Gastroesophageal sphincter (tissue), 4 donors: Measurements from ENCODE around the gene MIPEP. TPM values are rescaled to one million over a fixed set of nuclear protein-coding genes. Genes with fewer than 3 reads are reported as not detected.

Source experiments
- ATAC-seq: fragments of 150-250 bp; one replicate; pipeline ENCODE4 v1.9.1; 2016; ENCODE audit warnings: mild to moderate bottlenecking, moderate library complexity
- H3K27ac ChIP-seq, 4 donors: fragments of 200-600 bp; sonication (generic) in 3 of 4; 1 replicate in 3 of 4; 2 replicates in 1 of 4; pipeline ENCODE4 v1.5.1; 2016 to 2019
- H3K27me3 ChIP-seq: fragments of 200-600 bp; sonication (generic); one replicate; pipeline ENCODE4 v1.5.1; 2019
- H3K36me3 ChIP-seq, 2 donors: fragments of 200-600 bp; sonication (generic); one replicate each; pipeline ENCODE4 v1.5.1; 2019; ENCODE audit warnings: control low read depth in 1 of 2
- H3K4me1 ChIP-seq, 3 donors: fragments of 200-600 bp; sonication (generic); 1 replicate in 2 of 3; 2 replicates in 1 of 3; pipeline ENCODE4 v1.5.1; 2016 to 2019; ENCODE audit warnings: control low read depth in 2 of 3
- H3K4me3 ChIP-seq, 2 donors: fragments of 200-600 bp; sonication (generic); one replicate each; pipeline ENCODE4 v1.5.1; 2019; ENCODE audit warnings: mild to moderate bottlenecking in 1 of 2, moderate library complexity in 1 of 2
- H3K9me3 ChIP-seq, 3 donors: fragments of 200-600 bp; sonication (generic); one replicate each; pipeline ENCODE4 v1.5.1; 2017 to 2019; ENCODE audit warnings: control low read depth in 2 of 3
- EP300 ChIP-seq: sonication (generic); formaldehyde crosslinking; IDR thresholded peaks from one replicate; pipeline ENCODE4 v1.6.1; 2017; ENCODE audit warnings: antibody characterized with exemption, mild to moderate bottlenecking
- POLR2A ChIP-seq, 2 donors: fragments of 450-650 bp; IDR thresholded peaks; one replicate each; pipeline ENCODE4 v1.6.1; 2017; ENCODE audit warnings: antibody characterized with exemption in 2 of 2, mild to moderate bottlenecking in 2 of 2, moderate library complexity in 1 of 2
- POLR2AphosphoS5 ChIP-seq: sonication (generic); formaldehyde crosslinking; IDR thresholded peaks from one replicate; pipeline ENCODE4 v1.6.1; 2017; ENCODE audit warnings: antibody characterized with exemption
- WGBS, 2 donors: methylation state at CpG; one replicate each; pipeline ENCODE4 v1.1.5; 2018; ENCODE audit warnings: low coverage in 1 of 2; 5-methylcytosine and 5-hydroxymethylcytosine counted together
- total RNA-seq, 4 donors: library from RNA; depleted of rRNA; stranded (reverse); fragments of >200 nt; gene quantifications; one replicate each; pipeline ENCODE4 v1.1.0, GENCODE V29; 2016
- TF ChIP-seq, protein P1 (sequence below), 4 experiments: fragments of 200-600 bp in 2 of 4; fragments of 450-650 bp in 2 of 4; sonication (generic) in 1 of 4; IDR thresholded peaks; one replicate each; pipeline ENCODE4 v1.5.1; 2017 to 2019; ENCODE audit warnings: antibody characterized with exemption in 4 of 4, mild to moderate bottlenecking in 2 of 4, moderate library complexity in 2 of 4

The MIPEP gene
- total RNA-seq, 4 donors from 2014 or later: 12.4 to 27.4 (median 20.3) TPM

DNA sequence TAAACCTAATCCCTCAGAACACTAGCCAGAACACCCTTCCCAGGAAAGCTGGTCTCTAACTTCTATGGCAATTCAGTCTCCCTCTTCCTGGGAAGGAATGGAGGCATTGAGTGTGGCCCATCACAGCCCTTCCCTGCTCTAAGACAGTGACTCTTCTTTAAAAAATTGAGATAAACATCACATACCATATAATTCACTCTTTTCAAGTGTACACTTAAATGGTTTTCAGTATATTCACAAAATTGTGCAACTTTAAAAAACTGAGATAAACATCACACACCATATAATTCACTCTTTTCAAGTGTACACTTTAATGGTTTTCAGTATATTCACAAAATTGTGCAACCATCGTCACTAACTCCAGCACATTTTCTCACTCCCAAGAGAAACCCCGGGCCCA is 116.5 kb downstream of the MIPEP start:
- H3K9me3 ChIP-seq: no peaks in the 10 kb centered on the region
- H3K27ac ChIP-seq: no peak overlapping the region
- H3K4me1 ChIP-seq: peaks cover 0 to 10% (median 0%) of the 10 kb centered on the region in 3 donors
- no peak overlapping the region for H3K4me3 ChIP-seq
- WGBS, 2 donors: 43 to 50% methylated on average over 2 of the region's 2 CpGs
- no peaks in the 10 kb centered on the region for H3K36me3 ChIP-seq
- H3K27me3 ChIP-seq: no peaks in the 10 kb centered on the region
- no peak for ATAC-seq
- TF ChIP-seq POLR2AphosphoS5 (no peak), POLR2A (IDR thresholded peaks at IDR 0.05) (no peak)

DNA sequence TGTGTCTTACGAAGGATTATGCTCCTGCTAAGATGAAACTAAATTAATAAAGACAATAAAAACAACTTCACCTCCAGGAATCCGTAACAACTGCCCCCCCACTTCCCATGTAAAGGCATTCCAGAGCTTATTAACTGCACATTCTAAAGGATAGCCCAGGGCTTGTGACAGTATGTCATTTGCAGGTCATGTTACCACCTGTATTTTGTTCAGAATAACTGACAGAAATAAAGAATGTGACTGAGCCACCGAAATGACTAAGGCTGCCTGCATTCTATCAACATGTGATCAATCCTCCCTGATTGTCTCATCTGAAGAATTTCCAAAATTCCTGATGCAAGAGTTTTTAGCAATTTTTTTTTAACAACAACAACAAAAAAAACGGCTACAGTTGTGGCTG is 117.2 kb downstream of the MIPEP start:
- H3K4me3 ChIP-seq: no peak overlapping the region
- ATAC-seq: no peak
- H3K27me3 ChIP-seq: no peaks in the 10 kb centered on the region
- TF ChIP-seq POLR2AphosphoS5 (no peak), EP300 (no peak), POLR2A (IDR thresholded peaks at IDR 0.05) (no peak)
- TF ChIP-seq, protein P1, sequence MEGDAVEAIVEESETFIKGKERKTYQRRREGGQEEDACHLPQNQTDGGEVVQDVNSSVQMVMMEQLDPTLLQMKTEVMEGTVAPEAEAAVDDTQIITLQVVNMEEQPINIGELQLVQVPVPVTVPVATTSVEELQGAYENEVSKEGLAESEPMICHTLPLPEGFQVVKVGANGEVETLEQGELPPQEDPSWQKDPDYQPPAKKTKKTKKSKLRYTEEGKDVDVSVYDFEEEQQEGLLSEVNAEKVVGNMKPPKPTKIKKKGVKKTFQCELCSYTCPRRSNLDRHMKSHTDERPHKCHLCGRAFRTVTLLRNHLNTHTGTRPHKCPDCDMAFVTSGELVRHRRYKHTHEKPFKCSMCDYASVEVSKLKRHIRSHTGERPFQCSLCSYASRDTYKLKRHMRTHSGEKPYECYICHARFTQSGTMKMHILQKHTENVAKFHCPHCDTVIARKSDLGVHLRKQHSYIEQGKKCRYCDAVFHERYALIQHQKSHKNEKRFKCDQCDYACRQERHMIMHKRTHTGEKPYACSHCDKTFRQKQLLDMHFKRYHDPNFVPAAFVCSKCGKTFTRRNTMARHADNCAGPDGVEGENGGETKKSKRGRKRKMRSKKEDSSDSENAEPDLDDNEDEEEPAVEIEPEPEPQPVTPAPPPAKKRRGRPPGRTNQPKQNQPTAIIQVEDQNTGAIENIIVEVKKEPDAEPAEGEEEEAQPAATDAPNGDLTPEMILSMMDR (IDR thresholded peaks at IDR 0.05): no peak
- 66 to 80% methylated on average over 3 to 4 of the region's 4 CpGs for WGBS, 2 donors
- peaks cover 0 to 3% (median 0%) of the 10 kb centered on the region in 3 donors for H3K4me1 ChIP-seq
- H3K27ac ChIP-seq: no peak overlapping the region
- H3K9me3 ChIP-seq: no peaks in the 10 kb centered on the region
- no peaks in the 10 kb centered on the region for H3K36me3 ChIP-seq

DNA sequence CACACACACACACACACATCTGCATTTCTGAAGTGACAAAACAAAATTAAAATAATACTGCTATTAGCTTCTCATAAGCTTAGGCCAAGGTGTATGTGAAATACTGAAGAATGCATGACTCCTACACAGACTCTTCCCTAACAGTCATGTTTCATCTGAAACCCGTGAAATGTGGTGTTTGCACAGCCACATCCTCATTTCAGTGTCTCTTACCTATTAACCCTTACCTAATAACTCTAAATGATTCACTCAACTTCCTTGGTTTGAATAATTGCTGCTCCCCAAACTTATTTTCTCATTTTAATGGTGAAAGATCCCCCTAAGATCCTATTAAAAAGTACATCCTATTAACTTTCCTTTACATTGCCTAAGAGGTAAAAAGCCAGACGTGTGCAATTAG is 117.6 kb downstream of the MIPEP start:
- no peak for ATAC-seq
- WGBS, 2 donors: 70 to 76% methylated on average over 2 of the region's 2 CpGs

DNA sequence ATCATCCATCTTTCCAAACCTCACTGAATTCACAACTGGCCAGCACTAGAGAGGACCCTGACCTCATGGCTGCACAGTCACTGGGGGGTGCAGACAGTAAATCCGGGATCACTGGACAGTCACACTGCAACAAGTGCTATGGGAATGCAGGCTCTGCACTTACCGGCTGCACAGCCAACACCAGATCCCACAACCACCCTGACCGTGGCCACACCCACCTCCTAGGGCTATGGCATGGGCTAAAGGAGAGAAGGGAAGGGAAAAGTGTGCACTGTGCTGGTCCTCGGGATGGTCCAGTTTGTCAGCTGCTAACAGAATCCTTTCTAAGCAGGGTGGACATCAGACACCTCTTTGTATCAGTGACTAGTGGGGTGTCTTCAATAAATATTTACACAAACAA is 118.2 kb downstream of the MIPEP start:
- no peak overlapping the region for H3K27ac ChIP-seq
- H3K27me3 ChIP-seq: no peaks in the 10 kb centered on the region
- H3K4me1 ChIP-seq: no peaks in the 10 kb centered on the region
- no peak overlapping the region for H3K4me3 ChIP-seq
- 71% methylated on average over 1 of the region's 4 CpGs; no CpG with 5 or more reads in 1 of the 2 donors for WGBS, 2 donors
- TF ChIP-seq, protein P1 (IDR thresholded peaks at IDR 0.05): no peak
- TF ChIP-seq POLR2AphosphoS5: no peak
- no peak for TF ChIP-seq EP300
- no peak for TF ChIP-seq POLR2A (IDR thresholded peaks at IDR 0.05)
- no peak for ATAC-seq
- H3K9me3 ChIP-seq: no peaks in the 10 kb centered on the region
- H3K36me3 ChIP-seq: no peaks in the 10 kb centered on the region

More for the DNA sequence above, 117.6 kb downstream of the MIPEP start:
- no peaks in the 10 kb centered on the region for H3K9me3 ChIP-seq
- TF ChIP-seq POLR2AphosphoS5 (no peak), EP300 (no peak), POLR2A (IDR thresholded peaks at IDR 0.05) (no peak)
- TF ChIP-seq, protein P1 (IDR thresholded peaks at IDR 0.05): no peak
- H3K36me3 ChIP-seq: no peaks in the 10 kb centered on the region
- no peaks in the 10 kb centered on the region for H3K27me3 ChIP-seq
- H3K27ac ChIP-seq: no peak overlapping the region
- H3K4me1 ChIP-seq: no peaks in the 10 kb centered on the region
- H3K4me3 ChIP-seq: no peak overlapping the region

DNA sequence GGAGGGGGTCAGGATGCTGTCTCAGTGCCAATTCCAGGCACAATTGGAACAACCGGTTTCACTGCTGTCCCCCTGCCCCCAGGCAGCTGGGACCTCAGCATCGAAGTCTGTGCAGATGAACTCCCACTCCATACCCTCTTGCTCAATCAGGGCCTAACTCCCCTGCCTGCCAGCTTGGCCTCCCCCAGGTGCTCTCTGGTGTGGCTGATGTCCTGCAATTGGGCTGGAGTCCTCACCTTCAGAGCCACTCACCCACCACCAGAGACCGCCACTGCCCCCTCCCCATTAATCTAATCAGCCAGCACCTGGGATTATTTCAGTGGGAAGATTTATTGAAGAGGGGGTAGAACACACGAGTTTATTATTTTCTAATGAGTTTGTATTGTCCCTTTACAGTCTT is 118.8 kb downstream of the MIPEP start:
- Histone ChIP-seq H3K9me3 (no peaks in the 10 kb centered on the region), H3K27me3 (no peaks in the 10 kb centered on the region), H3K36me3 (no peaks in the 10 kb centered on the region), H3K27ac (no peak overlapping the region), H3K4me3 (no peak overlapping the region), H3K4me1 (no peaks in the 10 kb centered on the region)
- 100% methylated on average over 2 of the region's 4 CpGs; no CpG with 5 or more reads in 1 of the 2 donors for WGBS, 2 donors
- TF ChIP-seq, protein P1 (IDR thresholded peaks at IDR 0.05): no peak
- TF ChIP-seq POLR2AphosphoS5 (no peak), EP300 (no peak), POLR2A (IDR thresholded peaks at IDR 0.05) (no peak)
- no peak for ATAC-seq
